HepG2 (cell line): ENCODE measurements around the gene KCTD21. TPM values are rescaled to one million over a fixed set of nuclear protein-coding genes. Genes with fewer than 3 reads are reported as not detected.

ENCODE experiments used
- ARNTL ChIP-seq: sonication (generic); formaldehyde crosslinking; IDR thresholded peaks from 2 replicates; pipeline ENCODE4 v1.4.0; 2020; ENCODE audit warnings: mild to moderate bottlenecking, missing genetic modification reagents
- CEBPG ChIP-seq: IDR thresholded peaks from 2 replicates; pipeline ENCODE4 v1.6.1; 2016
- CSRNP2 ChIP-seq: sonication (generic); formaldehyde crosslinking; conservative IDR thresholded peaks from 2 replicates; pipeline ENCODE4 v1.8.0; 2022; ENCODE audit warnings: low read depth, missing genetic modification reagents
- DDIT3 ChIP-seq: sonication (generic); formaldehyde crosslinking; IDR thresholded peaks from 2 replicates; pipeline ENCODE4 v1.4.0; 2020; ENCODE audit warnings: mild to moderate bottlenecking, missing genetic modification reagents
- DPF2 ChIP-seq: sonication (generic); formaldehyde crosslinking; IDR thresholded peaks from 2 replicates; pipeline ENCODE4 v1.4.0; 2020; ENCODE audit warnings: mild to moderate bottlenecking, low read depth, missing genetic modification reagents, borderline replicate concordance
- IKZF1 ChIP-seq: fragments of 450-650 bp; IDR thresholded peaks from 2 replicates; pipeline ENCODE4 v1.7.1; 2016
- KDM6A ChIP-seq: IDR thresholded peaks from 2 replicates; pipeline ENCODE4 v1.6.1; 2016; ENCODE audit warnings: low read depth
- MIER2 ChIP-seq: IDR thresholded peaks from 2 replicates; pipeline ENCODE4 v1.6.1; 2016; ENCODE audit warnings: missing biosample characterization, missing genetic modification reagents
- MYNN ChIP-seq: sonication (generic); formaldehyde crosslinking; IDR thresholded peaks from 2 replicates; pipeline ENCODE4 v1.4.0; 2020; ENCODE audit warnings: mild to moderate bottlenecking, low read depth, missing genetic modification reagents
- NR0B2 ChIP-seq: sonication (generic); formaldehyde crosslinking; IDR thresholded peaks from 2 replicates; pipeline ENCODE4 v1.4.0; 2020; ENCODE audit warnings: mild to moderate bottlenecking, missing genetic modification reagents
- NR1H2 ChIP-seq: sonication (generic); formaldehyde crosslinking; IDR thresholded peaks from 2 replicates; pipeline ENCODE4 v1.8.1; 2022; ENCODE audit warnings: low read depth, missing genetic modification reagents, borderline replicate concordance
- PLSCR1 ChIP-seq: sonication (generic); formaldehyde crosslinking; IDR thresholded peaks from 2 replicates; pipeline ENCODE4 v1.5.0; 2020; ENCODE audit warnings: missing genetic modification reagents, mild to moderate bottlenecking, borderline replicate concordance
- RELA ChIP-seq: sonication (generic); formaldehyde crosslinking; IDR thresholded peaks from 2 replicates; pipeline ENCODE4 v1.4.0; 2020; ENCODE audit warnings: missing genetic modification reagents
- ZFAT ChIP-seq: sonication (generic); formaldehyde crosslinking; conservative IDR thresholded peaks from 2 replicates; pipeline ENCODE4 v1.8.1; 2023; ENCODE audit warnings: missing genetic modification reagents, inconsistent platforms
- ZNF124 ChIP-seq: sonication (generic); formaldehyde crosslinking; IDR thresholded peaks from 2 replicates; pipeline ENCODE4 v1.4.0; 2020; ENCODE audit warnings: missing genetic modification reagents
- ZNF232 ChIP-seq: sonication (generic); formaldehyde crosslinking; IDR thresholded peaks from 2 replicates; pipeline ENCODE4 v1.4.0; 2020; ENCODE audit warnings: missing genetic modification reagents, borderline replicate concordance
- ZNF530 ChIP-seq: sonication (generic); formaldehyde crosslinking; IDR thresholded peaks from 2 replicates; pipeline ENCODE4 v1.5.0; 2020; ENCODE audit warnings: low read depth, mild to moderate bottlenecking, missing genetic modification reagents
- ZNF550 ChIP-seq: sonication (generic); formaldehyde crosslinking; IDR thresholded peaks from 2 replicates; pipeline ENCODE4 v1.4.0; 2020; ENCODE audit warnings: mild to moderate bottlenecking, missing genetic modification reagents, borderline replicate concordance
- ZNF891 ChIP-seq: sonication (generic); formaldehyde crosslinking; IDR thresholded peaks from 2 replicates; pipeline ENCODE4 v1.5.0; 2020; ENCODE audit warnings: mild to moderate bottlenecking, missing genetic modification reagents
- polyA plus RNA-seq, 8 experiments: library from polyadenylated mRNA; depleted of rRNA in 3 of 8; stranded (reverse) in 7 of 8; unstranded in 1 of 8; fragments of >200 nt; fragmentation: Illumina TruSeq in 4 of 8; extraction: Trizol in 4 of 8; gene quantifications; 2 replicates each; pipeline versions ENCODE4 v1.2.1 to v1.2.3, GENCODE V29; 2011 to 2016; ENCODE audit warnings: low read depth in 4 of 8, missing spikeins in 1 of 8, mixed read lengths in 1 of 8; ENCODE audit not compliant: insufficient read depth in 1 of 8
- total RNA-seq, 5 experiments: library from RNA; depleted of rRNA; stranded (reverse); fragments of >200 nt; fragmentation: Illumina TruSeq; extraction: Trizol; gene quantifications; 2 replicates each; pipeline ENCODE4 v1.2.3, GENCODE V29; 2016; ENCODE audit warnings: low read depth in 1 of 5
- TF ChIP-seq, protein P1 (sequence below): sonication (generic); formaldehyde crosslinking; conservative IDR thresholded peaks from 2 replicates; pipeline ENCODE4 v1.5.0; 2020; ENCODE audit warnings: missing genetic modification reagents
- TF ChIP-seq, protein P2 (sequence below): sonication (generic); formaldehyde crosslinking; IDR thresholded peaks from 2 replicates; pipeline ENCODE4 v1.4.0; 2020; ENCODE audit warnings: missing genetic modification reagents, mild to moderate bottlenecking, borderline replicate concordance
- TF ChIP-seq, protein P3 (sequence below): sonication (generic); formaldehyde crosslinking; IDR thresholded peaks from 2 replicates; pipeline ENCODE4 v1.4.0; 2020; ENCODE audit warnings: missing genetic modification reagents; ENCODE audit errors: not compliant biosample characterization

Gene KCTD21
- total and polyA plus RNA-seq, 2 of the 13 experiments (the other 11 are each of a cell fraction or from before 2014, with no cell fraction given): 3.1 to 13.5 TPM

- 0 out of 2 replicates have a peak, but pooled peaks have one; percentile 52 for TF ChIP-seq CSRNP2
- no peak for TF ChIP-seq ZNF530
- no peak for TF ChIP-seq KDM6A
- TF ChIP-seq DDIT3 (CRISPR knock-in tag): no peak
- TF ChIP-seq, protein P1, sequence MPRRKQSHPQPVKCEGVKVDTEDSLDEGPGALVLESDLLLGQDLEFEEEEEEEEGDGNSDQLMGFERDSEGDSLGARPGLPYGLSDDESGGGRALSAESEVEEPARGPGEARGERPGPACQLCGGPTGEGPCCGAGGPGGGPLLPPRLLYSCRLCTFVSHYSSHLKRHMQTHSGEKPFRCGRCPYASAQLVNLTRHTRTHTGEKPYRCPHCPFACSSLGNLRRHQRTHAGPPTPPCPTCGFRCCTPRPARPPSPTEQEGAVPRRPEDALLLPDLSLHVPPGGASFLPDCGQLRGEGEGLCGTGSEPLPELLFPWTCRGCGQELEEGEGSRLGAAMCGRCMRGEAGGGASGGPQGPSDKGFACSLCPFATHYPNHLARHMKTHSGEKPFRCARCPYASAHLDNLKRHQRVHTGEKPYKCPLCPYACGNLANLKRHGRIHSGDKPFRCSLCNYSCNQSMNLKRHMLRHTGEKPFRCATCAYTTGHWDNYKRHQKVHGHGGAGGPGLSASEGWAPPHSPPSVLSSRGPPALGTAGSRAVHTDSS (CRISPR knock-in tag): 0 out of 2 replicates have a peak, but pooled peaks have one; percentile 56
- peak; percentile 42; the same call in 1 of the 2 replicates for TF ChIP-seq MYNN (CRISPR knock-in tag)
- no peak for TF ChIP-seq IKZF1
- TF ChIP-seq ARNTL (CRISPR knock-in tag): peak; percentile 44; the same call in 1 of the 2 replicates
- 0 out of 2 replicates have a peak, but pooled peaks have one; percentile 20 for TF ChIP-seq ZNF550 (CRISPR knock-in tag)
- TF ChIP-seq ZNF124: 0 out of 2 replicates have a peak, but pooled peaks have one; percentile 57
- TF ChIP-seq NR1H2 (CRISPR knock-in tag): 0 out of 2 replicates have a peak, but pooled peaks have one; percentile 65
- TF ChIP-seq, protein P2, sequence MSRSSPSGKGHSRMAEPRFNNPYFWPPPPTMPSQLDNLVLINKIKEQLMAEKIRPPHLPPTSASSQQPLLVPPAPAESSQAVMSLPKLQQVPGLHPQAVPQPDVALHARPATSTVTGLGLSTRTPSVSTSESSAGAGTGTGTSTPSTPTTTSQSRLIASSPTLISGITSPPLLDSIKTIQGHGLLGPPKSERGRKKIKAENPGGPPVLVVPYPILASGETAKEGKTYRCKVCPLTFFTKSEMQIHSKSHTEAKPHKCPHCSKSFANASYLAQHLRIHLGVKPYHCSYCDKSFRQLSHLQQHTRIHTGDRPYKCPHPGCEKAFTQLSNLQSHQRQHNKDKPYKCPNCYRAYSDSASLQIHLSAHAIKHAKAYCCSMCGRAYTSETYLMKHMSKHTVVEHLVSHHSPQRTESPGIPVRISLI: peak; percentile 53; the same call in 1 of the 2 replicates
- peak; percentile 31; the same call in 1 of the 2 replicates for TF ChIP-seq ZNF891
- no peak for TF ChIP-seq DPF2 (CRISPR knock-in tag)
- peak; percentile 81 for TF ChIP-seq NR0B2
- TF ChIP-seq PLSCR1 (CRISPR knock-in tag): no peak
- no peak for TF ChIP-seq MIER2 (CRISPR knock-in tag)
- no peak for TF ChIP-seq ZFAT (CRISPR knock-in tag)
- TF ChIP-seq RELA (CRISPR knock-in tag): no peak
- TF ChIP-seq ZNF232: 0 out of 2 replicates have a peak, but pooled peaks have one; percentile 64
- TF ChIP-seq CEBPG: peak; percentile 73
- TF ChIP-seq, protein P3, sequence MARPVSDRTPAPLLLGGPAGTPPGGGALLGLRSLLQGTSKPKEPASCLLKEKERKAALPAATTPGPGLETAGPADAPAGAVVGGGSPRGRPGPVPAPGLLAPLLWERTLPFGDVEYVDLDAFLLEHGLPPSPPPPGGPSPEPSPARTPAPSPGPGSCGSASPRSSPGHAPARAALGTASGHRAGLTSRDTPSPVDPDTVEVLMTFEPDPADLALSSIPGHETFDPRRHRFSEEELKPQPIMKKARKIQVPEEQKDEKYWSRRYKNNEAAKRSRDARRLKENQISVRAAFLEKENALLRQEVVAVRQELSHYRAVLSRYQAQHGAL (CRISPR knock-in tag): peak; percentile 45
These were observed 48.7 kb downstream of the KCTD21 start, which contains the start of gene ALG8 (continued) for GRCh38 chr11:78139422-78140391.
